GDM1 (cell line): ENCODE measurements around the gene KRT9.
"Not testable (repeated sequence)": the region's sequence is repeated elsewhere in the genome, so short reads cannot be mapped to it uniquely, and the experiment has no call there.

Source experiments
- DNase-seq: peaks from one replicate; lab custom pipeline; 2025; lab: John Stamatoyannopoulos, UW

KRT9 gene

DNA sequence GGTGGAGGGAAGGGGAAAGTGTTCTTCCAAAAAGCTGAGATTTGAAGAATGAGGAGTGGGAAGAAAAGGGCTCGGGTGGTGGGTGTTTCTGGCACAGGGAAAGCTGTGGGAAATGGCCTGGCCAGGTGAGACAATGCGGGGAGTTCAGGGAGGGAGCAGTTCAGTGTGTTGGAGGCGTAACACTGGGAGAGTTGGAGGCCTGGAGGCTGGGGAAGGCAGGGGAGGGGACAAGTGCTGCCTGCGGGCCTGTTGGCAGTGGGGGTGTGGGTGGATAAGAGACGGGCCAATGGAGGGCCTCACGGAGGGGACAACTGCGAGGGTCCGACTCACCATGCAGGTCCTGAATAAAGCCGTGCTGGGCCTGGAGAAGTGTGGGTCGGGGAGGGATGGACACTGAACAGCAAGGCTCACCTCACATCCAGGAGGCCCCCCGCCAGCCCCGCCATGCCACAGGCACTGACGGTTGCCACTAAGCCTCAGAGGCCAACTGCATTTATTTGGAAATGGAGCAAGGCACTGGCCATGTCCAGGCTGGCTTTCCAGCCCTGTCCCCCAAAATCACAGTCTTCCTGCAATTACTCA lies 25.9 kb downstream of the KRT9 start:
- DNase-seq, result no peak

- no peak for DNase-seq
Observed at GRCh38 chr17:41544935-41545334, 26.9 kb downstream of the KRT9 start.

- no peak for DNase-seq
Observed at GRCh38 chr17:41544491-41544892, 27.4 kb downstream of the KRT9 start.

GRCh38 chr17:41542786-41543185 lies 29.1 kb downstream of the KRT9 start:
- not testable (repeated sequence) for DNase-seq

DNA sequence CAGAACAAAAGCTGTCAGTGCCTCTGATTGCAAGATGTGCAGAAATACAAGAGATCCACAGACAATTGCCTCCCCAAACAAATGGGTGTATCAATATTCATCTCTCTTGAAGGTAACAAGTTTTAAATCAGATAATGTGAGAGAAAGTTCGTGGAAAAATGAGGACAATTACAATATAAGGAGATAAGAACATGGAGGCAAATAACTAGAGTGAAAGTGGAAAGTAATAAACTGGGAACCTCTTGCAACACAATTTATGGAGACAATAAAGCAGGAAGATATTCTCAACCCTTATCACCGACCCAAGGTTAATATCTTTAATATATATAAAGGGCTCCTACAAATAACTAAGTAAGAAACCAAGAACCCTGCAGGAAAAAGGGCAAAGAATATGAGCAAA lies 29.5 kb downstream of the KRT9 start:
- no peak for DNase-seq

DNA sequence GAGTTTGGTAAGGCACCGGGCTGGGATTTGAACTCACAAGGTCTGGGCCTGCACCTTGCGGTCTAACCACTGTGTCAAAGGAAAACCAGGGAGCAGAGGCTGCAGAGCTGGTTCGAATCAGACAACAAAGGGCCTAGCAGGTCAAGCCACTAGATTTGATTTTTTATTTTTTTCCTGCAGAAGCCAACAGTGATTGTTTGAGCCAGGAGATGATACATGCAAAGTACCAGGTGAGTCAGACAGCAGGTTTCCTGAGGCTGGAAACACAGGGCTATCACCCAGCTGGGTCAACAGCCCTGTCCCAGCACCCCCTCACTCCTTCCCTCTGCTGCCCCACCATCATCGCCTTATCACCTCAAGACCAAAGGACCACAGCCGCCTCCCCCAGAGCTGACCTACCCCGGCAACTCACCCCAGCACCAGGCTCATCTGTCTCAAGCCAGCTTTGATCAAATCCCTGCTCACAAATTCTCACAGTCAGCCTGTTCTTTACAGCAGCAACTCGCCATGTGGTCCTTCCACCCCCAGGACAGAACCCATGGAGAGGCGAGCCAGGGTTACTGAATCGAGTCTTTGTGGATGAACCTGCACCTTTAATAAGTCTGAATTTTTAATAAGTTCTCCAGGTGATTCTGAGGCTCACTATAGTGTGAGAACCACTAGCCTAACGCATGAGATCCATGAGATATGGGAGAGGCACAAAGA lies 30.8 kb downstream of the KRT9 start:
- no peak for DNase-seq

DNA sequence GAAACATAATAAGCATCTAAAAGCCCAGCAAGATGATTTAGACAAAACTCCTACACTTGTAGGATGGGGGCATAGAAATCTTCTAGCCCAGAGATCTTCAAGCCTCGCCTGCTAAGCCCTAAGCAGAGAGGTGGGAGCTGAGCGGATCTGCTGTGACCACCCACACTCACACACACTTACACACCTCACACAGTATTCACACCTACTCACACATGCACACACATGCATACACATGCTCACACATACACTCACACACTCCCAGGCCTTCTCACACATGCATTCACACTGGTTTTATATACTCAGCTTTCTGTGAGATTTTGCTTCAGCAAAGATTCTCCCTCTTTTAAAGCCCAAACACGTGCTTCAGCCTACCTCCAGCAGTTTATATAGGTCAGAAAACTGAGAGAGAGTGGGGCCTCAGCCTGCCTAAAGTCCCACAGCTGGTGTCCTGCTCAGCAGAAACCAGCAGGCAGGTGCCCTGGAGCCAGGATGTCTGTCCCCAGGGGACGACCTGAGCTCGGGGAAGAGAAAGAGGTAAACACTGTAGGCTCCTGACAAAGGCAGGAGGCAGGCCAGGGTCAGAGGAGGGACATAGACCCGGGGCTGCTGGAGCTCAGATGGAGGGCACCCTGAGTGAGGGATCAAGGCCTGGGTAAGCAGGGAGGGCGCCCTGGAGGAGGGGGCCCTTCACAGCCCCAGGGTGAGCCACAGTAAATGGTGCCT lies 31.7 kb downstream of the KRT9 start:
- no peak for DNase-seq

GRCh38 chr17:41539071-41539492 lies 32.8 kb downstream of the KRT9 start:
- no peak for DNase-seq

DNA sequence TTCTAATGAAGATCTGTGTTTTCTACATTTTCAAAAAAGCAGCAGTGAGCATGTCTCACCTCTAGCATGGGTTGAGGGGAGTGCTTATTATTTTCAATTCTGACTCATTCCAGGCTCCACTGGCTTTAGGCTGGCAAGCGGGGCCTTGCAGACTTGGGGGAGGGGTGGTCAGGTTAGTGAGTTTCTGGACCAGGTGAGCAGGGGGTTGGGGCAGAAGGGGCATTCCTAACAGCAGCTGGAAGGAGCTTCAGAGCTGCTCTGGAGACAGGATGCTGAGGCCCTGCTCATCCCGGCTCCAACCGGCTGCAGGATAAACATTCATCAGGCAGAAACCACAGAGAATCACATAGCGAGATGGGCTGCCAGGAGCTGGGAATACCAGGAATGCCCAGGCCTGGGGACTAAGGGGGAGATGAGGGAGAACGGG lies 33.3 kb downstream of the KRT9 start:
- DNase-seq, result no peak

DNA sequence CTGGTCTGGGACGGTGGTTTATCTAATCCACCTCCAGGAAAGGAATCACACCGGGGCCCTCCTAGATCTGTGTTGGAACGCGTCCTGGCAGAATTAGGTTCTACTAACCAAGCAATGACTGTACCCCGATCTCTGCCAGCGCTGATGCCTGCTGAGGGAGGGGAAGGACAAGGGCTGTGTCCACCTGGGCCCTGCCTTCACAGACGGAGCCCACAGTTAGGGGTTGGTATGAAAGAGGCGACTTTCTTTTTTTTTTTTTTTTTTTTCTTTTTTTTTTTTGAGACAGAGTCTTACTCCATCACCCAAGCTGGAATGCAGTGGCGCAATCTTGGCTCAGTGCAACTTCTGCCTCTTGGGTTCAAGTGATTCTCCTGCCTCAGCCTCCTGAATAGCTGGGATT lies 33.9 kb downstream of the KRT9 start:
- no peak for DNase-seq

- no peak for DNase-seq
Observed at GRCh38 chr17:41537614-41537954, 34.3 kb downstream of the KRT9 start.

GRCh38 chr17:41536741-41537613 lies 34.9 kb downstream of the KRT9 start:
- DNase-seq, result no peak

- no peak for DNase-seq
Observed at GRCh38 chr17:41535764-41536481, 35.9 kb downstream of the KRT9 start.

- DNase-seq, result no peak
Observed at GRCh38 chr17:41534899-41535546, 36.8 kb downstream of the KRT9 start.

- DNase-seq, result no peak
Observed at GRCh38 chr17:41533613-41534012, 38.2 kb downstream of the KRT9 start.

- DNase-seq, result no peak
Observed at GRCh38 chr17:41532947-41533570, 38.8 kb downstream of the KRT9 start.

- no peak for DNase-seq
Observed at GRCh38 chr17:41531993-41532392, 39.9 kb downstream of the KRT9 start.

DNA sequence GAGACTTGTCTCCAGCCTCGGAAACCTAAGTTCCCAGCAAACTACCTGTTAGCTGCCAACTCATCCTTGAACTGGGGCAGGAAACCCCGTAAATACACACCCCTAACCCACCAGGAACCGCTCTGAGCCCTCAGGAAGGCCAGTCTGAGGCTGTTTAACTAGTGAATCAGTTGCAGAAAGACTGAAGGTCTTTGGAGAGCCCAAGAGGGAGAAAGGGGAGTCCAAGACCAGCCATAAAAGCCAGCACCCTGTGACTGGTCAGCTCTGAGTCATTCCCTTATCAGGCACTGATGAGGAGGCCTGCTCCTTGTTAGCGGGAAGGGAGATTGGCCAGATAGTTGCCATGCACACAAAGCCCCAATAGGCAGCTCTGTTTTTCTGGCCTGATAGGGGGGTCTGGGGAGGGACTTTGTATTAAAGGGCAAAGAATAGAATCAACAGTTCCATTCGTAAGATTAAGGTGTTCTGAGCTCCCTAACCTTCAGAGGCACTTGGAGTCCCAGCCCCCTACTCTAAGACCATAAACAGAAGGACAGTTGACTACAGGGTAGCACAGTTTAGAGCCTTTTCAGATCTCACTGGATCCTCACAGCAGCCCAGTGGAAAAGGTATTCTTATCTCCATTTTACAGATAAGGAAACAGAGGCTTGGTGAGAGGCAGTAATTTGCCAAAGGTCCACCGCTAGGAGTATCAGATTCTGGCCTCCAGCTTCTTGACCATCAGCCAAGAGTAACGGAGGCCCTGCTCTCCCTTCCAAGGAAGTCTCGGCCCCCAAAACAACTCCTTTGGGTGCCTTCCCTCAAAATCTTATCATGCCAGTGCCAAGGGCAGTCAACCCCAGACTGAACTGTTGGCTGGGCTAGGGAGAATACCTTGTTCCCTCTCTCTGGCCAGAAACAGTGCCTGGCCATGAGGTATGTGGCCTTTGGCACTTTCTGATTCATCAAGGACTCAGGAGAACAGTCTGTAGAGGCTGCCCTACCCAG lies 41.5 kb downstream of the KRT9 start:
- DNase-seq, result no peak

- no peak for DNase-seq
Observed at GRCh38 chr17:41529491-41529915, 42.4 kb downstream of the KRT9 start.
